Brain pericyte (primary cell): ENCODE measurements around the gene EI24.
"Not testable (repeated sequence)": the region's sequence is repeated elsewhere in the genome, so short reads cannot be mapped to it uniquely, and the experiment has no call there.

Source experiments
- DNase-seq: peaks from one replicate; pipeline ENCODE4 v3.0.0-alpha.2; 2012; ENCODE audit warnings: low read depth, low spot score

EI24 gene

DNA sequence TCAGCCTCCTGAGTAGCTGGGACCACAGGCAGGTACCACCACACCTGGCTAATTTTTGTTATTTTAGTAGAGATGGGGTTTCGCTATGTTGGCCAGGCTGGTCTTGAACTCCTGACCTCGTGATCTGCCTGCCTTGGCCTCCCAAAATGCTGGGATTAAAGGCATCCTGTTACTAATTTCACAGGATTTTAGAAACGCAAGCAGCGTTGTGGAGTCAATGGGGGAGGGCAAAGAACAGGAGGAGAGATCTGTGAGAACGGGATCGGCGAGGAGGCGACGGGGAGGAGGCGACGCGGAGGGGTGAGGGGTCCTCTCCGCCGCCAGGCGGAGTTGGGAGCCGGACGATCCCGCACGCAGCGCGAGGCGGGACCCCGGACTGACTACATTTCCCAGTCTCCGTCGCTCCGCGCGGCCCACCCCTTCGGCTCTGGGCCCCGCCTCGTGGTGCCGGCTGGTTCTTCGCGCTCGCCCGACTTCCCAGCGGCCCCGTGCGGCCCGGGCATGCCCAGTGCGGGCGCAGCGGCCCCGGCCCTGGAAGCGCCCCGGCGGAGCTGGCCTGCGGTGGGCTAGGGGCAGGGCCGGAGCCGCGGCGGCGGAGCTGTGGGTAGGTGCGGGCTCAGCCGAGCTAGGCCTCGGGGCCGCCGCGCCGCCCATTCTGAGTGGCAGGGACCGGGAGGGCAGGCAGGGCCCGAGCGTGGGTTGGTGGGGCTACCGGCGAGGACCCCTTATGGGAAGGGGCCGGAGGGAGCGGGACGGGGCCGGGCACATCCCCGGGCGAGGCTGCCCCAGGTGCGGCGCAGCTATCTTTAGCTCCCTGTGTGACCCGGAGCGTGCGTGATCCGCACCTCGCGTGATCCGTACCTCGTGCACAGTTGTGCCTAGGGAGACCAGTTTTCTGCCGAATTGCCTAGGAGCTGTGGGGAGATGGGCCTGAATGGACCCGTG, at the start of gene EI24:
Gene EI24, plus strand, starts transcription at position 508 of the 945 bp plus-strand sequence. CDS start 3,051 bp downstream, outside the sequence.
- DNase-seq = peak; percentile 74

DNA sequence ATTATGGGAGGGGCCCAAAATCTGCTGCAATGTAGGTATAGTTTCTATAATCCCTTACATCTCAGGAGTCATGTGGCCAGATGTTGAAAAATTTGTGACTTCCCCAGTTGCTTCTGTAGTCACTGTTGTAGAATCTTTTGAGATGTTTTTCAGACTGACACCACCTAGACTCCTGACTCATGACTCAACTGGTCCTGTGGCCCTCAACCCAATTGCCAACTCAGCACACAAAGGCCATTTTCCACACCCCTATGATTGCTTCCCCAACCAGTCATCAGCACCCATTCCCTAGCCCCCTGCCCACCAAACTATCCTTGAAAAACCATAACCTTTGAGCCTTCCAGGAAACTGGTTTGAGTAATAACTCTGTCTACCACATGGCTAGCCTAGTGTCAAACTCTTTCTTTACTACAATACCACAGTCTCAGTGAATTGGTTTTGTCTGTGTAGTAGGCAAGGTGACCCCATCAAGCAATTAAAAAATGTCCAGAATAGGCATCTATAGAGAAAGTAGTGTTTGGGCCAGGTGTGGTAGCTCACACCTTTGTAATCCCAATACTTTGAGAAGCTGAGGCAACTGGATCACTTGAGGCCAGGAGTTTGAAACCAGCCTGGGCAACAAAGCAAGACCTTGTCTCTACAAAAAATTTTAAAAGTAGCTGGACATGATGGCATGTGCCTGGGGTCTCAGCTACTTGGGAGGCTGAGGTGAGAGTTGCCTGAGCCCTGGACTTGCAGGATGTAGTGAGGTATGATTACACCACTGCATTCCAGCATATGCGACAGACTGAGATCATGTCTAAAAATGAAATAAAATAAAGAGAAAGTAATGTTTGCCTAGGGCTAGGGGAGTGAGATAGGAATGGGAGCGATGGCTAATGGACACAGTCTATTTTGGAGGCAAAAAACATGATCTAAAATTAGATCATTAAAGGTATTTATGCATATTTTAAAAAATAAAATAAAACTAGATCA, 49.1 kb upstream of the EI24 start:
- no peak for DNase-seq

DNA sequence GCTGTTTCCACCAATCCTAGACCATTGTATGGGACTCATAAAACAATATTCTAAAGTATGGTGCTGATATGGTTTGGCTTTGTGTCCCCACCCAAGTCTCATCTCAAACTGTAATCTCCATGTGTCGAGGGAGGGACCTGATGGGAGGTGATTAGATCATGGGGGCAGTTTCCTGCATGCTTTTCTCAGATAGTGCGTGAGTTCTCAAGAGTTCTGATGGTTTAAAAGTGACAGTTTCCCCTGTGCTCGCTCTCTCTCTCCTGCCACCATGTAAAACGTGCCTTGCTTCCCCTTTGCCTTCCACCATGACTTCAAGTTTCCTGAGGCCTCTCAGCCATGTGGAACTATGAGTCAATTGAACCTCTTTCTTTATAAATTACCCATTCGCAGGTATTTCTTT, 44.0 kb upstream of the EI24 start:
- no peak for DNase-seq

DNA sequence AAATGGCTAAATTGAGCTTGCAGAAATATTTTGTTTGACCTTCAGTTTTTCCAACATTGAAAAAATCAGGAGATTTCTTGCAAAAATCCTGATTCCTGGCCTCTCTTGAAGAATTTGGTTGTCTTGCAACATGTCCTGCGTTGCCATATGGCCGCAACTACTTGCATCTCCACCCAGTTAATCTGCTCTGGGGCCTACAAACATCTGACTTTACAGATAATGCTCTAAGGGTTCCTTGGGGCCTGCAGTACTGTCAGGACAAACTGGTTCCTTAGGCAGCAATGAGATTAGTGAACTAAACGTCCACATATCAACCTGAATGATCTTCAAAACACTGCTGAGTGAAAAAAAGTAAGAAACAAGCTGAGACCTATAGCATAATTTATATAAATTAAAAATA, 36.6 kb upstream of the EI24 start:
- no peak for DNase-seq

DNA sequence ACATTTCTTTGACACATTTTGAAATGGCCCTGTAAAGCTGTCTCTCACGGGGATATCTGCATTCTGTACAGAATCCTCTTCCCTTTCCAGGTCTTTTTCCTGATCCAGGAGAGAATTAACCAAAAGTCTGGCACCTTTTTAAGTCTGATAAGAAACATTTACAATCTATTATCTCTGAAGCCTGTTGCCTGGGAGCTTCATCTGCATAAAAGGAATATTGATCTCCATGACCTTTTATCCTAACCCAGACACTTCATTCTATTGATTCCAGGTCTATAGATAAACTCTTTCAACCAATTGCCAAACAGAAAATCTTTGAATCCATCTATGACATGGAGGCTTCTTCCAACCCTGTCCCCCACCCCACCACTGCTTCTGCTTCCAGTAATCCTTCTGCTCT, 33.7 kb upstream of the EI24 start:
- DNase-seq = no peak

DNA sequence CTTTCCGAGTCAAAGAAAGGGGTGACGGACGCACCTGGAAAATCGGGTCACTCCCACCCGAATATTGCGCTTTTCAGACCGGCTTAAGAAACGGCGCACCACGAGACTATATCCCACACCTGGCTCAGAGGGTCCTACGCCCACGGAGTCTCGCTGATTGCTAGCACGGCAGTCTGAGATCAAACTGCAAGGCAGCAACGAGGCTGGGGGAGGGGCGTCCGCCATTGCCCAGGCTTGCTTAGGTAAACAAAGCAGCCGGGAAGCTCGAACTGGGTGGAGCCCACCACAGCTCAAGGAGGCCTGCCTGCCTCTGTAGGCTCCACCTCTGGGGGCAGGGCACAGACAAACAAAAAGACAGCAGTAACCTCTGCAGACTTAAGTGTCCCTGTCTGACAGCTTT, 32.4 kb upstream of the EI24 start:
- DNase-seq = not testable (repeated sequence)

DNA sequence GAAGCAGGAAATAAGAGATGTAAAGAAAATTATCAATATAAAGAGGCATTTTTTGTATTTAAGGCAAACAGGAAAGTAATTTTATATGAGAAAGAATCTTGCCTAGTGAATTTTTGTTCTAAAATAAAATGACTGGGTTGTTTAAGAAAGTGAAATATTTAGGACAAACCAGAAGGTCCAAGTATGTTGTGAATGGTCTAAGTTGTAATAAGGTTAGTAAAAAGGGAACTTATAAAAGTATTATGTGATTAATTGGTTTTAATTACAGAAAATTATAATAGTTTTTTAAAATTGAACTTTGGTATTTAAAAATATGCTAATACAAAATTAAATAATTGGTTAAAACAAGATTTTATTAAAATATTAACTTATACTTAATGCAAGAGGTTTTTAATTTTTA, 26.6 kb upstream of the EI24 start:
- DNase-seq = no peak

DNA sequence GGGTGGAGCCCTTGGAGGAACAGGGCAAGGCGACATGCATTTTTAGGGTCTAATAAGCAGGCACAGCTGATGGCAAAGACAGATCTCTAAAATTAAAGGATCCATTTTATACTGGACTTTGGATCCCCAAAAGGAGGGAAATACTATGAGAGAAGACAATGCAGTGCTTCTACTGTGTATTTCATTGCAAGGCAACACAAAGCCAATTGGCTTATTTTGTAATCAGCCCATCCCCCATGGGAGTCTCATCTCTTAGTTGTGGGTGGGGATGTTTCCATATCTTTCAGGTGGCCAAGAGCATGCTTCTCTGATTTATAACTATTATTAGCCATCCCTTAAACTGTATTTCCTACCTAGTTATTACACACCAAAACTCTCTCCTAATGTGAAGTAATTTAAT, 18.5 kb upstream of the EI24 start:
- DNase-seq = no peak

DNA sequence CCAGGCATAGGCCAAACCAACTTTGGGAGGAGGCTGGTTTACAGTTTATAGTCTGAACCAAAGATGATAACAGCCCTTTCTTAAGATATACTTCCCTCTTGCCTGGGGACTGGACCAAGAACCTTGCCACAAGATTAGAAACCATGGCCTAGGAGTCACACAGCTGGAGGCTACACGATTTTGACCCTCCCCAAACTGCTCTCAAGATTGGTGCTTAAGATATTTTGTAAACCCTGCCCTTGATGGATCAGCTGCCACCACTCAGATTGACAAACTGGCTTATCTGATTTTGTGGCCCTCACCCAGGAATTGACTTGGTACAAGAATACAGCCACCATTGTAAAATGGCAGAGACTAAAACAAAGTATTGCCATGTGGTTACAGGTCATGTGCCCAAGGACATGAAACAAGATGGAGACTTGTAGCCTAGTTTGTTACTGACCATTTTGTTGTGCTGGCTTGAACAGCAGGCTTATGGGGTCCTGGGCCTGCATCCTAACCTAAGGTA, 17.4 kb upstream of the EI24 start:
- DNase-seq = no peak

DNA sequence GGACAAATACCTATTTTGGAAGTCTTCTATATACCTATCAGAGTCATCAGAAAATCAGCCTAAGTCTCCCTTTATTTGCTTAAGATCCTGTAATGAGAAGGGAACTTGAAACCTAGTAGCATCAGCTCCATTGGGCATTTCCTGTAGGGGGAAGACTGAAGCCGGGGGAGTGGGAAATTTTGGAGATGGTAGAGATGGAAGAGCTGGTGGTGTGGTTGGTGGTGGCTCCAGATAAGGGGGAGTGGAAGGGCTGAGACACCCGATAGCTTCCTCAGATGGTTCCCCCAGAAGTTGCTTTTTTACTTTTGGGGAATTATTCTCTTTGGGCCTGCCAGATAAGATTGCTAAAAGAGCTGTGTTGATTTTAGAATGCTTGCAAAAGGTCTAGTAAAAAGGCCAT, 16.4 kb upstream of the EI24 start:
- no peak for DNase-seq

DNA sequence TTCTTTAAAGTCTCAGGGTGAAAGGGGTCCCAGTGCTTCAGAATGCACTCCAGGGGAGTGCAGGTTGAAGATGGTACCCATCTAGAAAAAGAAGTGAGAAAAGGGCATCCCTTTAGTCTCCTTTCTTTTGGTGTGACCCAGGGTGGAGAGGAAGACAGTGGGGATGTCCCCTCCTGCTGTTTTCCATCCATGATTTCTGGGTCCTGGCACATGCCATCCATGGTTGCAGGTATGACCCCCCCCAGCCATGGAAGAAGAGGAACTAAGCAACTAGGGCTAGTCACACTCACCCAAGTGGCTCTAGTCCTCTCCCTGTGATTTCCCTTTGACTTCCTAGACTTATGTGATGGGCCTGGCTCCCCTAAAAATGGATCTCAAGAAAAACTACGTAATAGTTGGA, 15.9 kb upstream of the EI24 start:
- DNase-seq = no peak

DNA sequence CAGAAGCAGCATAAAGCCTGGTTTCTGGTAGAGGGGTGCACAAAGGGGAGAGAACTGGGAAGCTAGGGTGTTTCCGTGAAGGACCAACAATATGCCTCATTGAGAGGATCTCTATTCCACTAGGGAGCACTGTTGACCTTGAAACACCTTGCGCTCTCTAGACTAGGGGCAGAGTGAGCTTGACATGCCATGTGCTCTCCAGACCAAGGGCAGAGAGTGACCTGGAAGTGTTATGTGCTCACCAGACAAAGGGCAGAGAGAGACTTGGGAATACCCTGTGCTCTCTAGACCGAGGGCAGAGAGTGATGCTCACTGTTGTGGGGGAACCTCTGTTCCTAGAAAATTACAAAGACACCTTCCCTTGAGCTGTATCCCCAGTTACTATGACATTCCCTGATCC, 15.2 kb upstream of the EI24 start:
- DNase-seq = no peak

DNA sequence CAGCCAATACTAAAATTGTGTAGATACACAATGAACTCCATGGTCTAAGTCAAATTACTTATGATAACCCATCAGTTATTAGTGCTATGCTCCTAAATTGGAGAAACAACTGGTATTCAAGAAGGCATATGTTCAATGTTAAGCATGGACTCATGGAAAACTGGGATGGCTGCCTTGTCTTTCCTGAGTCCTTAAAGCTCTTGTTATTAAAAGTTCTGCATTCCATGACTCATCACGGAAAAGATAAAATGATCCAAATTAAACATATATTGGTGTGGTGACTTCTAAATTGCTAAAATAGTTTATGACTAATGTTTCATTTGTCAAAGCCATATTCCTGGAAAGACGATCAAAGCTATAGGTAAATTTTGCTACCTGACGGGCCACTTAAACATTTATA, 9.4 kb upstream of the EI24 start:
- DNase-seq = no peak

DNA sequence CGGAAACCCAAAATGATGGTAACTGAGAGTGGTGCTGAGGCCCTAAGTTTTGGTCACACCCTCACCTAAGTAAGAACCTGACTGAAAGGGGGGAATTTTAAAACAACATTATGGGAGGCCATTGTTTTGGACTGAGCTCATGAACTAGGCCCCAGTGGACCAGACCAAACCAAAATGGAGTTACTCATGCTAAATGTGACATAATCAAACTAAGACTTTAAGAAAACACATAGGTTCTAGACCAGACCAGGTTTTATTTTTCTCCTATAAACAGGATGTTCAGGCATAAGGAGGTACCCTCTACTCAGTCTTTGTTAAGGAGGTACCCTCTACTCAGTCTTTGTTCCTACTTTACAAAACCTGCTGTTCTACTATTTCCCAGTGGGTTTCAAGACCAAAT, 7.4 kb upstream of the EI24 start:
- DNase-seq = no peak

DNA sequence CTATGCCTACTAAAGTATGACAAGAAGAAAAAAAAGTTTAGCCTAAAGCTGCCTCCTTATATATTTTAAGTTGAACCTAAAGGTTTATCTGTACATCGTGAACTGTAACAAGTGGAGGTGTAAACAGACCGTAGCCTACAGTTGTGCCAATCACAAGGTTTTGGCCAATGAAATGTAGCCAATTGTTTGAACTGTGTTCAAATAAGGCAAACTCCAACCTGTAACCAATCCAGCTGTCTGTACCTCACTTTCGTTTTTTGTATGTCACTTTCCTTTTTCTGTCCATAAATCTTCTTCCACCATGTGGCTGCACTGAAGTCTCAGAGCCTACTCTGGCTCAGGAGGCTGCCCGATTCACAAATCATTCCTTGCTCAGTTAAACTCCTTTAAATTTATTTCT, 6.8 kb upstream of the EI24 start:
- no peak for DNase-seq

DNA sequence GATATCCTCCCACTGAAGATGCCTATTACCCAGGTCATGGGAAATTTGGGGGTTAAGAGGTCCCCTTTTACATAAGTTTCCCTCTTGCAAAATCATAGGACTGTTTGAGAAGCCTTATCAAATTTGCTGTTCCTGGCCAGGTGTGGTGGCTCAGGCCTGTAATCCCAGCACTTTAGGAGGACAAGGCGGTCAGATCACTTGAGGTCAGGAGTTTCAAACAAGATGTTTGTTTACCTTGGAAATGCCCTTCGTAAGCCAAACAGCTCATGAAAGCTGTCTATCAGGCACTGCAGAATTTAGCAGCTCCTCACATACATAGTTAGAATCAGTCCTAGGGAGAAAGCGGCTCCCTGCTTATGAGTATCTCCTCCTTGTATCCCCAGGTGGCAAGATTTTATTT, 4.9 kb upstream of the EI24 start:
- DNase-seq = no peak

DNA sequence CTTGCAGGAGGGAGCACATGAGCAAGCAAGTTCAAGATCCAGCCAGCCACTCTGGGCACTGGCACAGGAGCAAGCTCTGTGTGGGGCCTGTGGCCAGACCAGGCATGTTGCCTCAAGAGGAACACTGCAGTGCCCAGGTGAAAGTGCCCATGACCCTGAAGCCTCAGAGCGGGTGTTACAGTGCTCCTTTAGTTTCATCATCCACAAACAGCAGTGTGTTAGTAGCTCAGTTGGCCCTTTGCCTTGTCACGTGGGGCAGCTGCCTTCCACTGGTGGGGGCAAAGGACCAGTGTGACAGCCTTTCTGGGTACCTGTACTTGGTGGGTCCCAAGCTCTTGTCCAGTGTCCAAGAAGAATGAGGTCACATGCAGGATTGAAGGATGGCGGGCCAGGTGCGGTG, 3.0 kb upstream of the EI24 start:
- DNase-seq = no peak

DNA sequence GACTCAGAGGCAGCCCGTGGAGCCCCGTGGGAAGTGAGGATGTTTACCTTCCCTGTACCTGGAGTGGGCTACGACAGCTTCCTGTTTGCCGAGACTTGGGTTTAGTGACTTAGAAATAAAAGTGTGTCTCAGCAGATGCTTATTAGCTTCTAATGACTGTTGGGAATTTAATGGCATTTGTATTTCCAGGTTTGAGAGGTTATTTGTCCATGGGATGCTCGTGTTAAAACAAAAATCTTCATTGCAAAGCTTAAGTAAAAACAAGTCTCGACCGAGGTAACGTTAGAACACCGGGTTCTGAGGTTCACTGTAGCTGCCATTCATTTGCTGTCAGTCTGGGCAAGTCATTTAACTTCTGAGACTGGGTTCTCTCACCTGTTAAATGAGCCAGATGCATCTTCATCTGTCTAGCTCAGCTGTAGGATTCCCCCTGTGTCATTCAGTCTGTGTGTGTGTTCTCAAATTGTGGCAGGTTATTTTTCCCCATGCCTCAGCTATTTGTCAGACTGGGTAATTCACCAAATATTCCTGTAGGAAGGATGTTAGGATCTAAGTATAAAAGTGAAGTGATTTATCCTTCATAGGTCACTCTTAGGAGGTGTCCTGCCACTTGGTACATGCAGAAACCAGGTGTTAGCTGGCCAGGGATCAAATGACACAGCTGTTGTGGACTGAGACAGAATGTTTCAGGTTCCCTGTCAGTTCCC, 791 bp downstream of the EI24 start:
- DNase-seq = no peak

DNA sequence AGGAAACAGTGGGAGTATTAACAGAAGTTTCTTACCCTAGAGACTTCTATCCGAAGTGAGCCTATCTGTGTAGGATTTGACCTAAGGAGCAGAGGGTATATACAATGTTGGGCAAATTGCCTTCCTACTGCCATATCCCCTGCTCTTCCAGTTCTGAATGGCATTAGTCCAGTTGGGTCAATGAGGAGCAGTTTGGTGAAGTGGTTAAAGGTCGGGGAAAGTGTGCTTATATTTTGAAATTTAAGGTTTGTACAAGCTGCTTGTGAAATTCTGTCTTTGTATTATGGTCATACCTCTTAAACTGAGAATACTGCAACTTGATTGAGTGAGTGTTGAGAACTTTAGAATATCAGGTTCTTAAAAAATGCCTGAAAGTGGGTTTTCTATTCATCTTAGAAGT, 1.7 kb downstream of the EI24 start:
- DNase-seq = no peak

DNA sequence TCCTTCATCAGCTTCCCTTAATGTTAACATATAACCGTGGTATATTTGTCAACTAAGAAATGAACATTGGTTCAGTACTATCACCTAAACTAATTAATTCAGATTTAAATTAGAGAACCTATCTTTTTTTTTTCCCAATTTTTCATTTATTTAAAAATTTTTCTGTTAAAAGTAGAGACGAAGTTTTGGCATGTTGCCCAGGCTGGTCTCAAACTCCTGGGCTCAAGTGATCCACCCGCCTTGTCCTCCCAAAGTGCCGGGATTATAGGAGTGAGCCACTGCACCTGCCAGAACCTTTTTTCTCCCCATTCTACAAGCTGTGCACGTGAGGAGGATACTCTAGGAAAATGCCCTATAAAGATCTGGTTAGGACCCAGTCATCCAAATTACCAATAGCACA, 3.6 kb downstream of the EI24 start:
- DNase-seq = no peak

DNA sequence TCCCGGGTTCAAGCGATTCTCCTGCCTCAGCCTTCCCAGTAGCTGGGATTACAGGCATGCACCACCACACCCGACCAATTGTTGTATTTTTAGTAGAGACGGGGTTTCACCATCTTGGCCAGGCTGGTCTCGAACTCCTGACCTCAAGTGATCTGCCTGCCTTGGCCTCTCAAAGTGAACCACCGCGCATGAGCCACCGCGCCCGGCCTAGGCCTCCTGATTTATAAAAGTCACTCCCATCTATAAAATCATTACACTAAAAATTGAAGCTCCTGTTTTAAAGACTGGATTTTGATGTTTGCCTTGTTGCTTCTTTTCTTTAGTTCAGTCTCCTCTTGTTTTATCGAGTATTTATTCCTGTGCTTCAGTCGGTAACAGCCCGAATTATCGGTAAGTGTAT, 7.9 kb downstream of the EI24 start:
- DNase-seq = not testable (repeated sequence)

DNA sequence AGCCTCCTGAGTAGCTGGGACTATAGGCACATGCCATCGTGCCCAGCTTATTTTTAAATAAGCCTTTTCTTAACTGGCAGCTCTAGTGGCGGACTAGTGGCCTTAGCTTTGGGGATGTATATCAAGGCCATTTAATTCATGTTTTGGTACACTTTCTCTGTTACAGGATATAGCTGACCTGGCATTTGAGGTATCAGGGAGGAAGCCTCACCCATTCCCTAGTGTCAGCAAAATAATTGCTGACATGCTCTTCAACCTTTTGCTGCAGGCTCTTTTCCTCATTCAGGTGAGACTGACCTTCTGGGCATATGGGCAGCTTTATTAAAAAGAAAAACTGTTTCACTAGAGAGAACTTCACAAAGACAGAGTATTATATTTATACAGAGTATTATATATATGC, 9.5 kb downstream of the EI24 start:
- DNase-seq = no peak
